GM12874 (cell line): ENCODE results near the gene PLXNC1.

Experiments used
- TF ChIP-seq, protein P1 (sequence below): IDR thresholded peaks from 2 replicates; pipeline ENCODE4 v1.5.1; 2011; ENCODE audit warnings: low read depth, mild to moderate bottlenecking, control low read depth, low read length, moderate library complexity; ENCODE audit not compliant: insufficient read depth

The PLXNC1 gene

GRCh38 chr12:94145191-94145983 is 3.0 kb upstream of the PLXNC1 start:
- TF ChIP-seq, protein P1, sequence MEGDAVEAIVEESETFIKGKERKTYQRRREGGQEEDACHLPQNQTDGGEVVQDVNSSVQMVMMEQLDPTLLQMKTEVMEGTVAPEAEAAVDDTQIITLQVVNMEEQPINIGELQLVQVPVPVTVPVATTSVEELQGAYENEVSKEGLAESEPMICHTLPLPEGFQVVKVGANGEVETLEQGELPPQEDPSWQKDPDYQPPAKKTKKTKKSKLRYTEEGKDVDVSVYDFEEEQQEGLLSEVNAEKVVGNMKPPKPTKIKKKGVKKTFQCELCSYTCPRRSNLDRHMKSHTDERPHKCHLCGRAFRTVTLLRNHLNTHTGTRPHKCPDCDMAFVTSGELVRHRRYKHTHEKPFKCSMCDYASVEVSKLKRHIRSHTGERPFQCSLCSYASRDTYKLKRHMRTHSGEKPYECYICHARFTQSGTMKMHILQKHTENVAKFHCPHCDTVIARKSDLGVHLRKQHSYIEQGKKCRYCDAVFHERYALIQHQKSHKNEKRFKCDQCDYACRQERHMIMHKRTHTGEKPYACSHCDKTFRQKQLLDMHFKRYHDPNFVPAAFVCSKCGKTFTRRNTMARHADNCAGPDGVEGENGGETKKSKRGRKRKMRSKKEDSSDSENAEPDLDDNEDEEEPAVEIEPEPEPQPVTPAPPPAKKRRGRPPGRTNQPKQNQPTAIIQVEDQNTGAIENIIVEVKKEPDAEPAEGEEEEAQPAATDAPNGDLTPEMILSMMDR: peak; percentile 21; the same call in 1 of the 2 replicates

- TF ChIP-seq, protein P1: no peak
These were observed 2.0 kb upstream of the PLXNC1 start for GRCh38 chr12:94146166-94146936.

DNA sequence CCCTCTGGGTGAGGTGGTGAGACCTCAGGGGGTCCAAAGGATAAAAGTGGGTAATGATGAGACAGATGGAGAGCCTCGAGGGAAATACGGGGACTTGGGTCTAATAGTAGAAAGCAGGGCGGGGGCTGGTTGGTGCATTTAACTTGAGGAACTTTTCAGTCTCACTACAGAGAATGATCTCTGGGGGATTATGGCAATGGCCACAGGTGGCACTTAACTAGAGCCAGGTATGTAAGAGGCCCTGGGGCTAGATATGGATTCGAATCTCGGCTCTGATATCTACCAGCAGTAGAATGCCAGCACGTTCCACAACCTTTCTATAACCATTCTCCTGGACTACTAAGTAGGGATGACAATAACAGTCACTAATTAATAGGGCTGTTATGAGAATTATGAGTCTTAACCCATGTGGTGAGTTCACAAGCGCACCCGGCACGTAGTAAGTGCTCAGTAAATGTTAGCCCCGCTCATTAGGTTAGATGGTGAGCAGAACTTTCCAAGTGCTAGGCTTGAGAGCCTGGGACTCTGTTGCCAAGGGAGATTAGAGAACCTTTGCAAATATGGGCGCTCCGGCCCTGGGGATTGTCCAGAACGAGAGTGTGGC is 888 bp upstream of the PLXNC1 start:
- TF ChIP-seq, protein P1: no peak

GRCh38 chr12:94148739-94149118 is 352 bp downstream of the PLXNC1 start:
- TF ChIP-seq, protein P1: no peak

DNA sequence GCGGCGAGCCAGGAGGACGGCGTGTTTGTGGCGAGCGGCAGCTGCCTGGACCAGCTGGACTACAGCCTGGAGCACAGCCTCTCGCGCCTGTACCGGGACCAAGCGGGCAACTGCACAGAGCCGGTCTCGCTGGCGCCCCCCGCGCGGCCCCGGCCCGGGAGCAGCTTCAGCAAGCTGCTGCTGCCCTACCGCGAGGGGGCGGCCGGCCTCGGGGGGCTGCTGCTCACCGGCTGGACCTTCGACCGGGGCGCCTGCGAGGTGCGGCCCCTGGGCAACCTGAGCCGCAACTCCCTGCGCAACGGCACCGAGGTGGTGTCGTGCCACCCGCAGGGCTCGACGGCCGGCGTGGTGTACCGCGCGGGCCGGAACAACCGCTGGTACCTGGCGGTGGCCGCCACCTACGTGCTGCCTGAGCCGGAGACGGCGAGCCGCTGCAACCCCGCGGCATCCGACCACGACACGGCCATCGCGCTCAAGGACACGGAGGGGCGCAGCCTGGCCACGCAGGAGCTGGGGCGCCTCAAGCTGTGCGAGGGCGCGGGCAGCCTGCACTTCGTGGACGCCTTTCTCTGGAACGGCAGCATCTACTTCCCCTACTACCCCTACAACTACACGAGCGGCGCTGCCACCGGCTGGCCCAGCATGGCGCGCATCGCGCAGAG is 873 bp downstream of the PLXNC1 start:
- TF ChIP-seq, protein P1: peak; percentile 83

GRCh38 chr12:94149781-94150239 is 1.4 kb downstream of the PLXNC1 start:
- TF ChIP-seq, protein P1: no peak
